Liver (tissue), 9 donors: ENCODE measurements around the gene SKA1. TPM values are rescaled to one million over a fixed set of nuclear protein-coding genes. Genes with fewer than 3 reads are reported as not detected.

Experiments
- DNase-seq: peaks from one replicate; pipeline ENCODE4 v3.0.0-alpha.2; 2017; ENCODE audit warnings: low spot score
- H3K27ac ChIP-seq, 2 donors: one replicate each; pipeline ENCODE4 v1.7.0; 2013; ENCODE audit warnings: inconsistent platforms in 2 of 2, low read length in 2 of 2, control low read depth in 1 of 2, low read depth in 1 of 2, mild to moderate bottlenecking in 1 of 2
- H3K27me3 ChIP-seq, 4 donors: one replicate each; pipeline versions ENCODE4 v1.6.1 to v1.7.0; 2013; ENCODE audit warnings: low read length in 3 of 4, inconsistent platforms in 1 of 4, mild to moderate bottlenecking in 1 of 4, moderate library complexity in 1 of 4; ENCODE audit not compliant: control insufficient read depth in 4 of 4, insufficient read depth in 4 of 4
- H3K36me3 ChIP-seq, 4 donors: one replicate each; pipeline versions ENCODE4 v1.6.1 to v1.7.0; 2013; ENCODE audit warnings: low read length in 3 of 4, mild to moderate bottlenecking in 3 of 4, low read depth in 1 of 4, moderate library complexity in 1 of 4; ENCODE audit not compliant: control insufficient read depth in 4 of 4, insufficient read depth in 3 of 4
- H3K4me1 ChIP-seq, 4 donors: one replicate each; pipeline versions ENCODE4 v1.6.1 to v1.7.0; 2013; ENCODE audit warnings: low read length in 3 of 4, mild to moderate bottlenecking in 3 of 4, moderate library complexity in 1 of 4; ENCODE audit not compliant: control insufficient read depth in 4 of 4, insufficient read depth in 4 of 4
- H3K4me3 ChIP-seq, 3 donors: one replicate each; pipeline versions ENCODE4 v1.6.1 to v1.7.0; 2013; ENCODE audit warnings: low read length in 3 of 3, control low read depth in 1 of 3, low read depth in 1 of 3, mild to moderate bottlenecking in 1 of 3
- H3K9ac ChIP-seq, 2 donors: one replicate each; pipeline ENCODE4 v1.7.0; 2013; ENCODE audit warnings: low read length in 2 of 2, mild to moderate bottlenecking in 2 of 2, moderate library complexity in 2 of 2, control low read depth in 1 of 2, low read depth in 1 of 2
- H3K9me3 ChIP-seq, 4 donors: one replicate each; pipeline versions ENCODE4 v1.6.1 to v1.7.0; 2013; ENCODE audit warnings: low read length in 3 of 4; ENCODE audit not compliant: control insufficient read depth in 4 of 4
- EGR1 ChIP-seq, 2 donors: IDR thresholded peaks; 2 replicates each; pipeline ENCODE4 v1.6.1; 2016 to 2018; ENCODE audit warnings: antibody characterized with exemption in 2 of 2, low read depth in 2 of 2
- FOXA1 ChIP-seq: IDR thresholded peaks from 2 replicates; pipeline ENCODE4 v1.6.1; 2016; ENCODE audit warnings: antibody characterized with exemption
- FOXA2 ChIP-seq: IDR thresholded peaks from 2 replicates; pipeline ENCODE4 v1.6.1; 2016; ENCODE audit warnings: antibody characterized with exemption
- GABPA ChIP-seq, 2 donors: IDR thresholded peaks in 1 of 2; conservative IDR thresholded peaks in 1 of 2; 2 replicates each; pipeline ENCODE4 v1.6.1; 2016; ENCODE audit warnings: antibody characterized with exemption in 2 of 2, mild to moderate bottlenecking in 1 of 2, moderate library complexity in 1 of 2
- HNF4A ChIP-seq, 2 donors: conservative IDR thresholded peaks; 2 replicates each; pipeline ENCODE4 v1.6.1; 2016; ENCODE audit warnings: antibody characterized with exemption in 2 of 2, mild to moderate bottlenecking in 2 of 2
- HNF4G ChIP-seq: IDR thresholded peaks from 2 replicates; pipeline ENCODE4 v1.6.1; 2016; ENCODE audit warnings: antibody characterized with exemption
- JUND ChIP-seq, 2 donors: IDR thresholded peaks; 2 replicates each; pipeline ENCODE4 v1.6.1; 2016; ENCODE audit warnings: antibody characterized with exemption in 2 of 2
- NR2F2 ChIP-seq: IDR thresholded peaks from 2 replicates; pipeline ENCODE4 v1.6.1; 2016; ENCODE audit warnings: antibody characterized with exemption
- RAD21 ChIP-seq, 2 donors: IDR thresholded peaks; 2 replicates each; pipeline ENCODE4 v1.6.1; 2016; ENCODE audit warnings: antibody characterized with exemption in 2 of 2, mild to moderate bottlenecking in 2 of 2
- RXRA ChIP-seq, 2 donors: IDR thresholded peaks; 2 replicates each; pipeline ENCODE4 v1.6.1; 2017 to 2018; ENCODE audit warnings: antibody characterized with exemption in 2 of 2, mild to moderate bottlenecking in 1 of 2
- TAF1 ChIP-seq: conservative IDR thresholded peaks from 2 replicates; pipeline ENCODE4 v1.6.1; 2016; ENCODE audit warnings: antibody characterized with exemption, mild to moderate bottlenecking
- YY1 ChIP-seq: IDR thresholded peaks from 2 replicates; pipeline ENCODE4 v1.6.1; 2016; ENCODE audit warnings: antibody characterized with exemption, mild to moderate bottlenecking
- WGBS: extraction: QIAGEN DNeasy Blood & Tissue Kit; methylation state at CpG from one replicate; pipeline ENCODE4 v1.1.7; 2013; 5-methylcytosine and 5-hydroxymethylcytosine counted together
- polyA plus RNA-seq, 2 donors: library from polyadenylated mRNA; stranded (reverse) in 1 of 2; unstranded in 1 of 2; fragments of 200-250 nt in 1 of 2; fragments of >200 nt in 1 of 2; fragmentation: Nextera tagmentation in 1 of 2; extraction: Ambion mirVana in 1 of 2; gene quantifications; one replicate each; pipeline versions ENCODE4 v1.2.1 to v1.2.3, GENCODE V29; 2013 to 2015
- total RNA-seq, 2 donors: library from RNA; depleted of rRNA; stranded (reverse); fragments of >200 nt; gene quantifications; one replicate each; pipeline ENCODE4 v1.2.3, GENCODE V29; 2014
- TF ChIP-seq, protein P1 (sequence below): IDR thresholded peaks from 2 replicates; pipeline ENCODE4 v1.6.1; 2016; ENCODE audit warnings: antibody characterized with exemption
- TF ChIP-seq, protein P2 (sequence below): fragments of 150-350 bp; IDR thresholded peaks from 2 replicates; pipeline ENCODE4 v1.5.1; 2017; ENCODE audit warnings: improper control_type of control experiment, low read depth, low read length; ENCODE audit not compliant: missing input control
- TF ChIP-seq, protein P3 (sequence below): IDR thresholded peaks from 2 replicates; pipeline ENCODE4 v1.6.1; 2016; ENCODE audit warnings: antibody characterized with exemption
- TF ChIP-seq, protein P4 (sequence below): IDR thresholded peaks from 2 replicates; pipeline ENCODE4 v1.6.1; 2016; ENCODE audit warnings: antibody characterized with exemption
- donor health status: healthy.
- donor health status: healthy.
- donor health status: healthy.
- donor health status: healthy.
- donor health status: healthy.

The SKA1 gene
- total and polyA plus RNA-seq, 4 donors: 0.08 to 18.7 (median 0.52) TPM

DNA sequence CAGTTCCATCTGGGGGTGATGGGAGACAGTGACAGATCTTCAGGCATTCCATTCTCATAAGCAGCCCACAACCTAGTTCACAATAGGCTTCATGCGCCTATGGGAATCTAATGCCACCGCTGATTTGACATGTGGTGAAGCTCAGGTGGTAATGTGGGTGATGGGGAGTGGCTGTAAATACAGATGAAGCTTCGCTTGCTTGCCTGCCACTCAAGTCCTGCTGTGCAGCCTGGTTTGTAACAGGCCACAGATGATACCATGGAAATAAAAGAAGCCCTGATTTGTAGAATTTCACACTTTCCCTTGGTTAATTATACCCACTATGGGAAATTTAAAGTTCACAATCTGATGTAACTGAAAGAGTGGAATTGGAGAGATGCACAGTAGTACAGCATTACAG, 46.9 kb upstream of the SKA1 start:
- TF ChIP-seq YY1 (no peak), RXRA (IDR thresholded peaks at IDR 0.05) (no peak), FOXA2 (no peak), FOXA1 (no peak), JUND (IDR thresholded peaks at IDR 0.05) (no peak), EGR1 (IDR thresholded peaks at IDR 0.05; ENCODE audit: low read depth in 2 of 2) (no peak), HNF4G (no peak), TAF1 (no peak), HNF4A (conservative IDR thresholded peaks at IDR 0.05) (no peak)
- TF ChIP-seq, protein P1, sequence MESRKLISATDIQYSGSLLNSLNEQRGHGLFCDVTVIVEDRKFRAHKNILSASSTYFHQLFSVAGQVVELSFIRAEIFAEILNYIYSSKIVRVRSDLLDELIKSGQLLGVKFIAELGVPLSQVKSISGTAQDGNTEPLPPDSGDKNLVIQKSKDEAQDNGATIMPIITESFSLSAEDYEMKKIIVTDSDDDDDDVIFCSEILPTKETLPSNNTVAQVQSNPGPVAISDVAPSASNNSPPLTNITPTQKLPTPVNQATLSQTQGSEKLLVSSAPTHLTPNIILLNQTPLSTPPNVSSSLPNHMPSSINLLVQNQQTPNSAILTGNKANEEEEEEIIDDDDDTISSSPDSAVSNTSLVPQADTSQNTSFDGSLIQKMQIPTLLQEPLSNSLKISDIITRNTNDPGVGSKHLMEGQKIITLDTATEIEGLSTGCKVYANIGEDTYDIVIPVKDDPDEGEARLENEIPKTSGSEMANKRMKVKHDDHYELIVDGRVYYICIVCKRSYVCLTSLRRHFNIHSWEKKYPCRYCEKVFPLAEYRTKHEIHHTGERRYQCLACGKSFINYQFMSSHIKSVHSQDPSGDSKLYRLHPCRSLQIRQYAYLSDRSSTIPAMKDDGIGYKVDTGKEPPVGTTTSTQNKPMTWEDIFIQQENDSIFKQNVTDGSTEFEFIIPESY: no peak
- TF ChIP-seq, protein P2, sequence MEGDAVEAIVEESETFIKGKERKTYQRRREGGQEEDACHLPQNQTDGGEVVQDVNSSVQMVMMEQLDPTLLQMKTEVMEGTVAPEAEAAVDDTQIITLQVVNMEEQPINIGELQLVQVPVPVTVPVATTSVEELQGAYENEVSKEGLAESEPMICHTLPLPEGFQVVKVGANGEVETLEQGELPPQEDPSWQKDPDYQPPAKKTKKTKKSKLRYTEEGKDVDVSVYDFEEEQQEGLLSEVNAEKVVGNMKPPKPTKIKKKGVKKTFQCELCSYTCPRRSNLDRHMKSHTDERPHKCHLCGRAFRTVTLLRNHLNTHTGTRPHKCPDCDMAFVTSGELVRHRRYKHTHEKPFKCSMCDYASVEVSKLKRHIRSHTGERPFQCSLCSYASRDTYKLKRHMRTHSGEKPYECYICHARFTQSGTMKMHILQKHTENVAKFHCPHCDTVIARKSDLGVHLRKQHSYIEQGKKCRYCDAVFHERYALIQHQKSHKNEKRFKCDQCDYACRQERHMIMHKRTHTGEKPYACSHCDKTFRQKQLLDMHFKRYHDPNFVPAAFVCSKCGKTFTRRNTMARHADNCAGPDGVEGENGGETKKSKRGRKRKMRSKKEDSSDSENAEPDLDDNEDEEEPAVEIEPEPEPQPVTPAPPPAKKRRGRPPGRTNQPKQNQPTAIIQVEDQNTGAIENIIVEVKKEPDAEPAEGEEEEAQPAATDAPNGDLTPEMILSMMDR: no peak
- TF ChIP-seq, protein P3, sequence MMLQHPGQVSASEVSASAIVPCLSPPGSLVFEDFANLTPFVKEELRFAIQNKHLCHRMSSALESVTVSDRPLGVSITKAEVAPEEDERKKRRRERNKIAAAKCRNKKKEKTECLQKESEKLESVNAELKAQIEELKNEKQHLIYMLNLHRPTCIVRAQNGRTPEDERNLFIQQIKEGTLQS: no peak
- Histone ChIP-seq H3K27ac (no peak overlapping the region), H3K36me3 (no peaks in the 10 kb centered on the region), H3K27me3 (no peaks in the 10 kb centered on the region), H3K9me3 (no peaks in the 10 kb centered on the region), H3K4me1 (no peaks in the 10 kb centered on the region), H3K4me3 (no peak overlapping the region), H3K9ac (no peak overlapping the region)
- no peak for DNase-seq
- 81% methylated on average over 3 of the region's 3 CpGs for WGBS

DNA sequence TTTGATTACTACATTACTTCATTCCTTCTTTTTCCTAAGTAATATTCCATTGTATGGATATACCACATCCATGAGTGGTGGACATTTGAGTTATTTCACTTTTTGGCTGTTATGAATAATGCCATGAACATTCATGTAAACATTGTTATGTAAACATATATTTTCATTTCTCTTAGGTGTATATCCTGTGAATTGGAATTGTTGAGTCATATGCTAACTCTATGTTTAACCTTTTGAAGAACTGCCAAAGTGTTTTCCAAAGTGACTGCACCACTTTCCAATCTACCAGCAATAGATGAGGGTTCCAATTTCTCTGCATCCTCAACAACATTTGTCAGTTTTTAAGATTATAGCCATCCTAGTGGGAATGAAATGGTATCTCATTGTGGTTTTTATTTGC, 44.7 kb upstream of the SKA1 start:
- H3K4me1 ChIP-seq: no peaks in the 10 kb centered on the region
- H3K36me3 ChIP-seq: no peaks in the 10 kb centered on the region
- H3K27ac ChIP-seq: no peak overlapping the region
- no peaks in the 10 kb centered on the region for H3K27me3 ChIP-seq
- TF ChIP-seq, protein P3: no peak
- TF ChIP-seq RXRA (IDR thresholded peaks at IDR 0.05) (no peak), TAF1 (no peak), FOXA1 (no peak), HNF4A (conservative IDR thresholded peaks at IDR 0.05) (no peak), EGR1 (IDR thresholded peaks at IDR 0.05; ENCODE audit: low read depth in 2 of 2) (no peak), GABPA (IDR thresholded peaks at IDR 0.05 in 1 of 2, conservative IDR thresholded peaks at IDR 0.05 in 1 of 2) (no peak), NR2F2 (no peak), RAD21 (IDR thresholded peaks at IDR 0.05) (no peak), YY1 (no peak), HNF4G (no peak), FOXA2 (no peak)
- TF ChIP-seq, protein P1: no peak
- TF ChIP-seq, protein P4, sequence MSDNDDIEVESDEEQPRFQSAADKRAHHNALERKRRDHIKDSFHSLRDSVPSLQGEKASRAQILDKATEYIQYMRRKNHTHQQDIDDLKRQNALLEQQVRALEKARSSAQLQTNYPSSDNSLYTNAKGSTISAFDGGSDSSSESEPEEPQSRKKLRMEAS: no peak
- no peak overlapping the region for H3K4me3 ChIP-seq
- DNase-seq: no peak
- no peaks in the 10 kb centered on the region for H3K9me3 ChIP-seq
- H3K9ac ChIP-seq: no peak overlapping the region
